Panc1 (cell line): ENCODE measurements around the gene MSRB1. TPM values are rescaled to one million over a fixed set of nuclear protein-coding genes. Genes with fewer than 3 reads are reported as not detected.

Experiments used
- ATAC-seq: fragments of 200-7000 bp; cut with Tn5 transposase; 2 replicates; pipeline ENCODE4 v1.9.1; 2020; ENCODE audit warnings: mild to moderate bottlenecking, moderate library complexity
- BruUV-seq: library from RNA; stranded (reverse); fragments of 400-500 nt; replicated peaks from 2 replicates; lab custom pipeline; 2021; lab: Mats Ljungman, UMichigan
- CTCF ChIA-PET: fragments of 300-600 bp; sonication (Branson Sonifier 250); formaldehyde crosslinking; loops from one replicate; lab custom pipeline; 2022; ENCODE audit warnings: antibody characterized with exemption; lab: Charles Lee
- POLR2A ChIA-PET: fragments of 300-600 bp; sonication (Branson Sonifier 250); formaldehyde crosslinking; loops from one replicate; lab custom pipeline; 2022; ENCODE audit warnings: antibody characterized with exemption; lab: Charles Lee
- DNase-seq: peaks from one replicate; pipeline ENCODE4 v3.0.0-alpha.2; 2010; ENCODE audit warnings: low read depth, low spot score
- H3K27ac ChIP-seq: 2 replicates; pipeline ENCODE4 v1.5.1; 2011; ENCODE audit warnings: mild to moderate bottlenecking, low read length, inconsistent platforms
- H3K27me3 ChIP-seq: fragments of 200-500 bp; sonication (Bioruptor generic); 2 replicates; pipeline ENCODE4 v1.6.0; 2014; ENCODE audit warnings: low read length, inconsistent platforms; ENCODE audit not compliant: control insufficient read depth, insufficient read depth
- H3K36me3 ChIP-seq: fragments of 200-500 bp; sonication (Bioruptor generic); 2 replicates; pipeline ENCODE4 v1.5.1; 2014; ENCODE audit warnings: inconsistent platforms, mild to moderate bottlenecking, low read length, moderate library complexity; ENCODE audit not compliant: control insufficient read depth, insufficient read depth
- H3K4me1 ChIP-seq: 2 replicates; pipeline ENCODE4 v1.5.1; 2011; ENCODE audit warnings: inconsistent platforms, mild to moderate bottlenecking, low read length, moderate library complexity; ENCODE audit not compliant: control insufficient read depth, insufficient read depth
- H3K4me3 ChIP-seq, 2 experiments: 2 replicates each; pipeline ENCODE4 v1.5.1; 2011 to 2012; ENCODE audit warnings: low read depth in 2 of 2, low read length in 2 of 2, mild to moderate bottlenecking in 2 of 2, inconsistent platforms in 1 of 2, moderate library complexity in 1 of 2
- H3K9me3 ChIP-seq: fragments of 200-500 bp; sonication (Bioruptor generic); 2 replicates; pipeline ENCODE4 v1.5.1; 2014; ENCODE audit warnings: low read depth, mild to moderate bottlenecking, inconsistent platforms, low read length, moderate library complexity; ENCODE audit not compliant: control insufficient read depth, insufficient read depth
- POLR2AphosphoS5 ChIP-seq: IDR thresholded peaks from 2 replicates; pipeline ENCODE4 v1.6.1; 2012; ENCODE audit warnings: mild to moderate bottlenecking, low read depth, low read length, moderate library complexity
- SIN3A ChIP-seq: IDR thresholded peaks from 2 replicates; pipeline ENCODE4 v1.6.1; 2012; ENCODE audit warnings: low read depth, mild to moderate bottlenecking, low read length, moderate library complexity, borderline replicate concordance; ENCODE audit not compliant: insufficient read depth
- TCF7L2 ChIP-seq: IDR thresholded peaks from 2 replicates; pipeline ENCODE4 v1.6.1; 2011; ENCODE audit warnings: mild to moderate bottlenecking, low read depth, low read length, inconsistent platforms
- in situ Hi-C: cut with HindIII; loops from 2 replicates; pipeline ENCODE4 v1.10.0; 2016; ENCODE audit warnings: low sequenced_read_pairs, low pct_unique_long_range_greater_than_20kb
- intact Hi-C: fragments of 100-400 bp; cut with micrococcal nuclease; formaldehyde crosslinking; loops from one replicate; pipeline ENCODE4 v1.10.0; 2022; ENCODE audit not compliant: unreplicated experiment
- total RNA-seq: library from RNA; stranded (reverse); gene quantifications from one replicate; pipeline ENCODE4 v1.2.1, GENCODE V29; 2021; ENCODE audit not compliant: unreplicated experiment
- TF ChIP-seq, protein P1 (sequence below): fragments of 450-650 bp; IDR thresholded peaks from 2 replicates; pipeline ENCODE4 v1.5.1; 2017; ENCODE audit warnings: mild to moderate bottlenecking
- TF ChIP-seq, protein P2 (sequence below), 2 experiments: IDR thresholded peaks; 2 replicates each; pipeline ENCODE4 v1.6.1; 2011 to 2012; ENCODE audit warnings: low read depth in 2 of 2, control low read depth in 1 of 2, low read length in 1 of 2, mild to moderate bottlenecking in 1 of 2, moderate library complexity in 1 of 2; ENCODE audit not compliant: insufficient read depth in 1 of 2

MSRB1 gene
- total RNA-seq, 1 experiment from 2014 or later: 25.3 TPM

DNA sequence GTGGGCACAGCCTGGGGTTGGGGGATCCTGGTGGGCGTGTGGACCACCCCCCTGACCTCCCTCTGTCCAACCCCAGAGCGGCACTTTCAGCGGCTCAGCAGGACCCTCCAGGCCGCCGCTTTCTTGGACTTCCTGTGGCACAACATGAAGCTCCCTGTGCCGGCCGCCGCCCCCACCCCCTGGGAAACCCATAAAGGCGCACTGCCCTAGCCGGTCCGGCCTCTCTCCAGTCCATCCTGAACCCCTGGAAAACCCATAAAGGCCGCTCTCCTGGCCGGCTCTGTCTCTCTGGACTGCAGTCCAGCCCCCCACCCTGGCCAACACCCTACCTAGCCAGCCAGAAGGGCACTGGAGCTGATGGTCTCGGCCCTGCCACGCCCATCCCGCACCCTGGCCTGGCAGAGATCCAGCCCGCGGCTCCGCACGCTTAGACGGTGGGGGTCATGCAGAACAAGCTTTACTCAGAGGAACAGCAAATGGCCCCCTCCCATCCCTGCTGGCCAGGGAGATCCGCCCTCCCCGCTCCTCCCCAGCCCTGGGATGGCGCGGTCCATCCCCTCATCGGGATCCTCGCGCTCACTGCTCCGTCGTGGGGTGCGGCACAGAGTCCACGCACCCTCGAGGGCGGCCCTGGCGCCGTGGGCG, 35.6 kb upstream of the MSRB1 start:
- peaks cover 36% of the 10 kb centered on the region for H3K4me1 ChIP-seq
- intact Hi-C loops: no loop called here
- no peaks in the 10 kb centered on the region for H3K27me3 ChIP-seq
- DNase-seq: no peak
- no peak for ATAC-seq
- in situ Hi-C loops: no loop called here
- ChIA-PET POLR2A (interaction anchor here (0.5 to 0.7 kb wide), 2 partner anchors 8 to 9 kb away, joined by 3 read pairs; no protein-coding TSS in a partner anchor), CTCF (no interaction called here)
- no peak overlapping the region for H3K4me3 ChIP-seq
- H3K9me3 ChIP-seq: no peaks in the 10 kb centered on the region
- no TSS peak for BruUV-seq
- H3K27ac ChIP-seq: no peak overlapping the region
- TF ChIP-seq, protein P1, sequence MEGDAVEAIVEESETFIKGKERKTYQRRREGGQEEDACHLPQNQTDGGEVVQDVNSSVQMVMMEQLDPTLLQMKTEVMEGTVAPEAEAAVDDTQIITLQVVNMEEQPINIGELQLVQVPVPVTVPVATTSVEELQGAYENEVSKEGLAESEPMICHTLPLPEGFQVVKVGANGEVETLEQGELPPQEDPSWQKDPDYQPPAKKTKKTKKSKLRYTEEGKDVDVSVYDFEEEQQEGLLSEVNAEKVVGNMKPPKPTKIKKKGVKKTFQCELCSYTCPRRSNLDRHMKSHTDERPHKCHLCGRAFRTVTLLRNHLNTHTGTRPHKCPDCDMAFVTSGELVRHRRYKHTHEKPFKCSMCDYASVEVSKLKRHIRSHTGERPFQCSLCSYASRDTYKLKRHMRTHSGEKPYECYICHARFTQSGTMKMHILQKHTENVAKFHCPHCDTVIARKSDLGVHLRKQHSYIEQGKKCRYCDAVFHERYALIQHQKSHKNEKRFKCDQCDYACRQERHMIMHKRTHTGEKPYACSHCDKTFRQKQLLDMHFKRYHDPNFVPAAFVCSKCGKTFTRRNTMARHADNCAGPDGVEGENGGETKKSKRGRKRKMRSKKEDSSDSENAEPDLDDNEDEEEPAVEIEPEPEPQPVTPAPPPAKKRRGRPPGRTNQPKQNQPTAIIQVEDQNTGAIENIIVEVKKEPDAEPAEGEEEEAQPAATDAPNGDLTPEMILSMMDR: no peak
- TF ChIP-seq, protein P2, sequence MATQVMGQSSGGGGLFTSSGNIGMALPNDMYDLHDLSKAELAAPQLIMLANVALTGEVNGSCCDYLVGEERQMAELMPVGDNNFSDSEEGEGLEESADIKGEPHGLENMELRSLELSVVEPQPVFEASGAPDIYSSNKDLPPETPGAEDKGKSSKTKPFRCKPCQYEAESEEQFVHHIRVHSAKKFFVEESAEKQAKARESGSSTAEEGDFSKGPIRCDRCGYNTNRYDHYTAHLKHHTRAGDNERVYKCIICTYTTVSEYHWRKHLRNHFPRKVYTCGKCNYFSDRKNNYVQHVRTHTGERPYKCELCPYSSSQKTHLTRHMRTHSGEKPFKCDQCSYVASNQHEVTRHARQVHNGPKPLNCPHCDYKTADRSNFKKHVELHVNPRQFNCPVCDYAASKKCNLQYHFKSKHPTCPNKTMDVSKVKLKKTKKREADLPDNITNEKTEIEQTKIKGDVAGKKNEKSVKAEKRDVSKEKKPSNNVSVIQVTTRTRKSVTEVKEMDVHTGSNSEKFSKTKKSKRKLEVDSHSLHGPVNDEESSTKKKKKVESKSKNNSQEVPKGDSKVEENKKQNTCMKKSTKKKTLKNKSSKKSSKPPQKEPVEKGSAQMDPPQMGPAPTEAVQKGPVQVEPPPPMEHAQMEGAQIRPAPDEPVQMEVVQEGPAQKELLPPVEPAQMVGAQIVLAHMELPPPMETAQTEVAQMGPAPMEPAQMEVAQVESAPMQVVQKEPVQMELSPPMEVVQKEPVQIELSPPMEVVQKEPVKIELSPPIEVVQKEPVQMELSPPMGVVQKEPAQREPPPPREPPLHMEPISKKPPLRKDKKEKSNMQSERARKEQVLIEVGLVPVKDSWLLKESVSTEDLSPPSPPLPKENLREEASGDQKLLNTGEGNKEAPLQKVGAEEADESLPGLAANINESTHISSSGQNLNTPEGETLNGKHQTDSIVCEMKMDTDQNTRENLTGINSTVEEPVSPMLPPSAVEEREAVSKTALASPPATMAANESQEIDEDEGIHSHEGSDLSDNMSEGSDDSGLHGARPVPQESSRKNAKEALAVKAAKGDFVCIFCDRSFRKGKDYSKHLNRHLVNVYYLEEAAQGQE (IDR thresholded peaks at IDR 0.05; ENCODE audit: insufficient read depth in 1 of 2, low read depth in 2 of 2, low read length in 1 of 2): no peak
- TF ChIP-seq POLR2AphosphoS5: no peak
- H3K36me3 ChIP-seq: no peaks in the 10 kb centered on the region; the same call in 1 of the 2 replicates

DNA sequence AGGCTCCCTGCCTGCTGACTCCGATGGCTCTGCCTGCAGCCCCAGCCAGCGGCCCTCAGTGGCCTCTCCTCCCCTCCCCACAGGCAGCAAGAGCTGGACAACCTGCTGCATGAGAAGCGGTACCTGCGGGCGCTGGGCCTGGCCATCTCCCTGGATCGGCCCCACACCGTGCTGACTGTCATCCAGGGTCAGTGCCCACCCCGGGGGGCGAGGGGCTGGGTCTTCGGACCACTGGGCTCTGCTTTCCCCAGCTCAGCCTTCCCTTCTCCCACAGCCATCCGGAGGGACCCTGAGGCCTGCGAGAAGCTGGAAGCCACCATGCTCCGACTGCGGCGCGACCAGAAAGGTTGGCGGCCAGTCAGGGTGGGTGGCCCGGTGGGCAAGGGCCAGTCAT, 34.9 kb upstream of the MSRB1 start:
- in situ Hi-C loops (no loop called here), intact Hi-C loops (no loop called here)
- BruUV-seq: no TSS peak
- TF ChIP-seq SIN3A (no peak), POLR2AphosphoS5 (no peak), TCF7L2 (no peak)
- TF ChIP-seq, protein P2 (IDR thresholded peaks at IDR 0.05; ENCODE audit: insufficient read depth in 1 of 2, low read depth in 2 of 2, low read length in 1 of 2): no peak
- no peaks in the 10 kb centered on the region for H3K27me3 ChIP-seq
- no peak overlapping the region for H3K27ac ChIP-seq
- no peak overlapping the region for H3K4me3 ChIP-seq
- ChIA-PET POLR2A (no interaction called here), CTCF (no interaction called here)
- no peaks in the 10 kb centered on the region; the same call in 1 of the 2 replicates for H3K36me3 ChIP-seq
- no peak for DNase-seq
- ATAC-seq: no peak
- peaks cover 35% of the 10 kb centered on the region for H3K4me1 ChIP-seq
- no peaks in the 10 kb centered on the region for H3K9me3 ChIP-seq
